NOMO-1 (cell line): ENCODE results near the gene CKAP2.
"Not testable (repeated sequence)": the region's sequence is repeated elsewhere in the genome, so short reads cannot be mapped to it uniquely, and the experiment has no call there.

Experiments used
- DNase-seq, 2 experiments: peaks; one replicate each; lab custom pipeline; 2025; ENCODE audit not compliant: unreplicated experiment in 2 of 2; lab: John Stamatoyannopoulos, UW

CKAP2 gene

DNA sequence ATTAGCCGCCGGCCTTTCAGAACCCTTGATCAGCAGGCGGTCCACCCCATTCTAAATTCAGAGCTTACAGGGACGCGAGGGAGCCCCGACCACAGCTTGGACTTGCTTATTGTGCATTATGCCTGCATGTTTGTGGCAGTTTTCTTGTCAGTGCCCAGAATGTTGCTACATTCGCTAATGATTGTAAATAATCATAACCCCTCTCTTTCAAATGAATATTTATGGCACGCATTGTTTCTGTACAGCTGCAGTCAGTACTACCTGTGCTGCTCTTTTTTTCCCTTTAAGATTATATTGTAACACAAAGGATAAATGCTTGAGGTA, 4.5 kb upstream of the CKAP2 start:
- no peak for DNase-seq

- DNase-seq: no peak
Measured at GRCh38 chr13:52451135-52451804, 4.0 kb upstream of the CKAP2 start.

DNA sequence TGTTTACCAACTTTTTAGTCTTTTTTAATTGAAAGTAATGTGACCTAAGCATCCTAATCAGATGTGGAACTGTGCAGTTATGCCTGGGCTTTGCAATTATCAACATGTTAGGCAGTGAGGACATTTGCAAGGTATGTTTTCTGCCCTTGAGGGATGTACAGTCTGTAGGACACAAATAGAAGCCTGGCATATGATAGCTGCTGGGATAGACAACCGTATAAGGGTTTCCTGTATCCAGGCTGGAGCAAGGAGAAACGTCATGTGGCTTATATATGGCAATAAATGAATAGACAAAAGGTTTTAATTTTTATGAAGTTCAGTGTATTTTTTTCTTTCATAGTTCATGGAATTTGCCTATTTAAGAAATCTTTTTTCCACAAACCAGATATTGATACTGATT, 2.8 kb upstream of the CKAP2 start:
- DNase-seq: no peak

GRCh38 chr13:52454459-52454819, 839 bp upstream of the CKAP2 start:
- DNase-seq: peak; percentile 49 to 53

DNA sequence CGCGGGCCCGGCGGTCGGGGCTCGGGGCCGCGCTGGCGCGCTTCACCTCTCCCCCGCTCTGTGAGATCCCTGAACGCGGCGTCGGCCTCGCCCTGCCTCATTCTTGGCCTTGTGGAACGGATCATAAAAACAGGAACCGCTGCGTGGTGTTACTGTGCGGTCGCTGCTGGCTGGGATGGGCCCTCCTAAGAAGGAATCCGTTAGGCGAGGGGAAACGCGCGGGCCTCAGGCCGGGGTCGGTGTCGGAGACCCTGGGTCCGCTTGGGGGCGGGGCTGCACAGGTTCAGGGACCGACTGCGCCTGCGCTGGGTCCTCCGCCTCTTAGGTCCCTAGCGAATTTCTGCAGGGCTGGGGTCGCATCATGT, 381 bp downstream of the CKAP2 start:
- DNase-seq: peak; percentile 65 to 82

- DNase-seq: no peak
Measured at GRCh38 chr13:52459668-52460067, 4.4 kb downstream of the CKAP2 start.

DNA sequence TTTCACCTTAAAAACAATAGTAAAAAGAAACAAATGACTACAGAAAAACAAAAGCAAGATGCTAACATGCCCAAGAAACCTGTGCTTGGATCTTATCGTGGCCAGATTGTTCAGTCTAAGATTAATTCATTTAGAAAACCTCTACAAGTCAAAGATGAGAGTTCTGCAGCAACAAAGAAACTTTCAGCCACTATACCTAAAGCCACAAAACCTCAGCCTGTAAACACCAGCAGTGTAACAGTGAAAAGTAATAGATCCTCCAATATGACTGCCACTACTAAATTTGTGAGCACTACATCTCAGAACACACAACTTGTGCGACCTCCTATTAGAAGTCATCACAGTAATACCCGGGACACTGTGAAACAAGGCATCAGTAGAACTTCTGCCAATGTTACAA, 6.0 kb downstream of the CKAP2 start:
- DNase-seq: no peak

DNA sequence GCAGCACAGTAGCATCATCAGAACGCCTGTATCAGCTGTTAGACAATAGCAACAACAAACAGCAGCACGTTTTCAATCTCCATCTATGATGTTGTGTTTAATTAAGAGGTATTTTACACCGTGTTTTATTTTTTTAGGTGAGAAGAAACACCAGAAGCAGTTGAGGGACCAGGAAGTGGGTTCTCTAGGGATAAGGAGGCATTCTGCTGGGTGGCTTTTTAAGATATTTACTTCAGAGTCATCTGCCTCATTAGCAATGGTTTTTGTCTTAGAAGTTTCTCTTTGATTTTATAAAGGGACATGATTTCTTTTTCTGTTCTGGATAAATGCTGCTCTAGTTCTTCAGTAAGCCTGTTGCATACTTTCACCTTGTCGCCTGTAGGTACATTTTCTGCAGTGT, 8.2 kb downstream of the CKAP2 start:
- no peak for DNase-seq

DNA sequence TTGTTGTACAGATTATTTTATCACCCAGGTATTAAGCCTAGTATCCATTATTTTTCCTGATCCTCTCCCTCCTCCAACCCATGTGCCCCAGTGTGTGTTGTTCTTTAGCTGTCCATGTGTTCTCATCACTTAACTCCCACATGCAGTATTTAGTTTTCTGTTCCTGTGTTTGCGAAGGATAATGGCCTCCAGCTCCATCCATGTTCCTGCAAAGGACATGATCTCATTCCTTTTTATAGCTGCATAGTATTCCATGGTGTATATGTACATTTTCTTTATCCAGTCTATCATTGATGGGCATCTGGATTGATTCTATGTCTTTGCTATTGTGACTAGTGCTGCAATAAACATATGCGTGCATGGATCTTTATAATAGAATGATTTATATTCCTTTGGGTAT, 13.2 kb downstream of the CKAP2 start:
- DNase-seq: not testable (repeated sequence)

- DNase-seq: not testable (repeated sequence)
Measured at GRCh38 chr13:52480677-52481428, 25.6 kb downstream of the CKAP2 start.

DNA sequence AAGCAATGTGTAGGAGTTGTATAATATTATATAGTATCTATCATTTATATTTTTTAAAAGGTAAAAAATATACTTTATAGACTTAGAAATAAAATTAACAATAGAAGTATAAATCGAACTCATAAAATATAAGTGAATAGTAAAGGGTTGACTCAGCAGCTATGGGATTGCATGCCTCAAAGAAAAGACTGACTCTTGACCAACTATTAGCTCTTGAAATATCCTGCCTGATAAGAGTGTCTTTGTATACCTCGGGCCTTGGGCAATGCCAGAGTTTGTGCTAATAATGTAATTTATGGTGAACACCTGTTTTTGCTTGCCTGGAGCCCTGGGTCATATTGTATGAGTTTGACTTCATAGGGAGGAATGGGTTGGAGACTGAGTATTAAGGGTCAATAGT, 31.8 kb downstream of the CKAP2 start:
- not testable (repeated sequence) for DNase-seq

DNA sequence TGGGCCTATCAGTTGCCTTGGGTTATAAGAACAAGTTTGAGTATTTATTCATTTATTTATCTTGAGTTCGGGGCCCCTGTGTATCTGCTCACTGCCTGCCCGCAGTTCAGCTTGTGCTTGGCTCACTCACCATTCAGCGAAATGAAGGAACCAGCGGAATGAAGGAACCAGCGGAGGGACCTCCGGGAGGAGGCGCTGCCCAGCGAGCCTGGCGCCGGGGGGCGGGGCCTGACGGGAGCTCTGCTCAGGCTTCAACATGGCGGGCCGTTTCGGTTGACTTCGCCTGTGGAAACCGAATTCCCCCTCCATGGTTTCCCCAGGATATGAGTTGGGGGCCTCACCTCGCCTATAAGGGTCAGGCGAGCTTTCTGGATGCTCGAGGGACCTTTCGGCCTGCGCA, 33.5 kb downstream of the CKAP2 start:
- DNase-seq: not testable (repeated sequence)

GRCh38 chr13:52491015-52491414, 35.7 kb downstream of the CKAP2 start:
- DNase-seq: not testable (repeated sequence)

GRCh38 chr13:52494241-52494640, 39.0 kb downstream of the CKAP2 start:
- not testable (repeated sequence) for DNase-seq

DNA sequence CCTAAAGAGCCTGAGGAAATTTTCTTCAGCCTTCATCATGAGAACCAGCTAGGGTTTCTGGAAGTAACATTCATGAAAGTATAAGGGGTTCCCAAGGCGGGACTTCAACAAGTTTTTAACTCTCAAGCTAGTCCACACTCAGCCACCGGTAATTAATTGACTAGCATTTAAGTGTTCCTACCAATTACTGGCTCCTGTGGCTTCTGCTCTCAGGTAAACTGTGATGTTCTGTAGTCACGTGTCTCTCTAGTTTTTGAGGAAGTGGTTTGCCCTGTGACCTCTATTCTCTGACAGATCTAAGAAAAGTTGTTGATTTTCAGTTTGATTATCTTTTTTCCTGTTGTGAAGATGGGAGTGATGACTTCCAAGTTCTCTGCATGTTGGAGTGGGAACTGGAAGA, 42.7 kb downstream of the CKAP2 start:
- DNase-seq: not testable (repeated sequence)

GRCh38 chr13:52502277-52502676, 47.0 kb downstream of the CKAP2 start:
- DNase-seq: not testable (repeated sequence)

DNA sequence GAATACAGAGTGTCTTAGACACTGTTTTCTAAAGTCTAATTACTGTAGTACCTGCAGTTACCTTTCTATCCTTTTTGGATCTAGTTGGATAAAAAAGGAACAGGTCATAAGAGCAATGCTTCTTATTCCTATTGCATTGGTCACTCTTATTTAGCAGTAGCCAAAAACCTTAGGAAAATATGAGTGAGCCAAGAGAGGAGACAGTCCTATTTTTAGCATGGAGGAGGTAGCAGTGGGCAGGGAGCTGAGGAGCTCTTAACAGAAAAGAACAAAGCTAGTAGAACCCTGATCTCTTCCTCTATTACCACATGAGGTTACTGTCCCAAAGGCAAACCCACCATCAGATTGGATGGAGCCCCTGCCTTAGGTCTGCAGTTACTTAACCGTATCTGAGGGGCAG, 50.6 kb downstream of the CKAP2 start:
- DNase-seq: not testable (repeated sequence)

DNA sequence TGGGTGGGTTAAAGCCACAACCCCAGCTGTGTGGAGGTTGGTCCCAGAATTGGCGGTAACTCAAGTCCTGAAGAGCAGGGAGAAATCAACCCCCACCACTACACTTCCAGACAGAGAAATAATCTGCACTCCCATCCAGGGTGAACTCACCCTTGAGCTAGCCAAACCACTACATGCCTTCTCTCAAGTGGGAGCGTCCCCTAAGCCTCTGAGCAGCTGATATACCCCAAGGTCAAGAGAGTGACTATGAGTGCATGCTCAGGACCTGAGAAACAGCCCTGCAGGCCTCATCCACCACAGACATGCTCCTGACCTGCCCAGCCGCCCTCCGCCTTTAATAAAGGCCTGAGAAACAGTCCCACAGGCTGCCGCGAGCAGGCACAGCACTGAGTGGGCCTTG, 54.3 kb downstream of the CKAP2 start:
- not testable (repeated sequence) for DNase-seq

DNA sequence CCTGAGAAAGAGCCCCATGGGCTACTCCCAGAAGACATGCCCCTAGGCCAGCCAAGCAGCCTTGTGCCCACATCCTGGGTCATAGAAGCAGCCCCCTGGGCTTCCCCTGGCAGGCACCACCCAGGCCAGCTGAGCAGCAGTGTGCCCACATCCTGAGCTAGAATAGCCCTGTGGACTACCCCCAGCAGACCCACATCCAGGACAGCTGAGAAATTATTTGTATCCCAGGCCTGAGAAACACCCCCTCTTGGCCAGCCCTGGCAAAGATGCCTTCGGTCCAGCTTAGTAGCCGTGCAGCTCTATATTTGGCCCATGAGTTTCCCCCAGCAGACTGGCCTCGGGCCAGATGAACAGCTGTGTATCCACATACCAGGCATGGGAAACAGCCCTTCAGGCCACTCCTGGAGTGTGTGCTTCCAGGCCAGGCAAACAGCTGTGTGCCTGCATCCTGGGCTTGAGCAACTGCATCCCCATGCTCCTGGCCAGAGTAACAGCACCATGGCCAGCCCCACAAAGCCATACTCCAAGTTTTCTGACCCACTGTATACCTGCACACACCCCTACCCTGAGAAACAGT, 55.0 kb downstream of the CKAP2 start:
- DNase-seq: not testable (repeated sequence)

DNA sequence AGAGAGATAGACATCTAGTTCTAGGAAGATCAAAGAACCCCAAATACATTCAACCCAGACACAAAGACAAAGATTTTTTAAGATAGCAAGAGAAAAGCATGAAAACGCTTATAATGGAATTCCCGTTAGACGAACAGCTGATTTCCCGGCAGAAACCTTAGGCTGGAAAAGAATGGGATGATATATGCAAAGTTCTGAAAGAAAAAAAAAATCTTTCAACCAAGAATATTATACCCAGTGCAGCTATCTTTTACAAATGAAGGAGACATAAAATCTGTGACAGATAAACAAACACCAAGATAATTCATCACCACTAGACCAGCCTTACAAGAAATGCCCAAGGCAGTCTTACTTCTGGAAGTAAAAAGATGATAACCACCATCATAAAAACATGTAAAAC, 56.3 kb downstream of the CKAP2 start:
- DNase-seq: not testable (repeated sequence)

DNA sequence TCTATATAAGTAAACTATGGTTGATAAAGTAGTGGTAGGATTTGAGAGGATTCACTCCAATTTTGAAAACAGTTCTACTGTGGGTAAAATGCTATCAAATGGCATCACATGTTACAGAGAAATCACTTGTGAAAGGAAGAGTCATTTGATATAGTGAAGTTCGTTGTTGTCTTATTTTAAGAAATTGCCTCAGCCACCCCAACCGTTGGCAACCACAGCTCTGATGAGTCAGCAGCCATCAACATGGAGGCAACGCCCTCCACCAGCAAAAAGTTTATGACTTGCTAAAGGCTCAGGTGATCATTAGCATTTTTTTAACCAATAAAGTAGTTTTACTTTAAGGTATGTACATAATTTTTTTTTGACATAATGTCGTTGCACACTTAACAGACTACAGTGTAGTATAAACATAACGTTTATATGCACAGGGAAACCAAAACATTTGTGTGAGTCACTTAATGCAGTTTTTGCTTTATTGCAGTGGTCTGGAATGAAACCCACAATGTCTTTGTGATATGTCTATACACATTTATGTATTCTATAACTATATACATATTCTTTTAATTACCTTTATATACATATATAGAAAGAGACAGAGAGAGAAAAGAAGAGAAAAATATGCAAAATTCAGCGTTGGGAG, 58.8 kb downstream of the CKAP2 start:
- peak; percentile 72 to 80 for DNase-seq

DNA sequence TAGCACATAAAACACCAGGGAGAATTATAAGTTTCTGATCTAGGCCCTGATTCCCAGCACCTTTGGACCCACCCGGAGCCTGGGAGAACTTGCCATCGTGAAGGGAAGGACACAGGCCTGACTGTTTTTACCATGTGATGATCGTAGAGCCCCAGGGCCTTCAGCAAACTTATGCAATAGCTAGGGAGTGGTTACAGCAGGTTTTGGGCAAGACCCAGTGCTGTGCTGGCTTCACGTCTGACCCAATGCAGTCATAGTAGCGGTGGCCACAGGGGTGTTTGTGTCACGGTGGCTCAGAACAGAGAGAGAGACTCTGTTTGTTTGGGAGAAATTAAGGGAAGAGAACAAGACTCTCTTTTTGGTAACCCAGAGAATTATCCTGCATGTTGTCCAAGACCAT, 68.0 kb downstream of the CKAP2 start:
- DNase-seq: not testable (repeated sequence)
